ENCODE data around the gene OGFOD1. TPM values are rescaled to one million over a fixed set of nuclear protein-coding genes. Genes with fewer than 3 reads are reported as not detected.

OGFOD1 gene
- 69.8 and 82.3 TPM in 2 replicates for total RNA-seq (2014; rRNA removed; shearing (Covaris generic))

GRCh38 chr16:56450986-56451752, at the start of gene OGFOD1, which contains the start of gene NUDT21:
TSS of gene OGFOD1 (plus strand) at chr16:56451554. CDS start at chr16:56451613, 59 bp downstream.
TSS of gene NUDT21 (minus strand) at chr16:56451332. CDS start at chr16:56451202, 130 bp downstream.
- DNase-seq (ENCODE audit: low spot score): peak; percentile 100
- in situ Hi-C loops (cut with HindIII; ENCODE audit: low sequenced_read_pairs): no loop called here

DNA sequence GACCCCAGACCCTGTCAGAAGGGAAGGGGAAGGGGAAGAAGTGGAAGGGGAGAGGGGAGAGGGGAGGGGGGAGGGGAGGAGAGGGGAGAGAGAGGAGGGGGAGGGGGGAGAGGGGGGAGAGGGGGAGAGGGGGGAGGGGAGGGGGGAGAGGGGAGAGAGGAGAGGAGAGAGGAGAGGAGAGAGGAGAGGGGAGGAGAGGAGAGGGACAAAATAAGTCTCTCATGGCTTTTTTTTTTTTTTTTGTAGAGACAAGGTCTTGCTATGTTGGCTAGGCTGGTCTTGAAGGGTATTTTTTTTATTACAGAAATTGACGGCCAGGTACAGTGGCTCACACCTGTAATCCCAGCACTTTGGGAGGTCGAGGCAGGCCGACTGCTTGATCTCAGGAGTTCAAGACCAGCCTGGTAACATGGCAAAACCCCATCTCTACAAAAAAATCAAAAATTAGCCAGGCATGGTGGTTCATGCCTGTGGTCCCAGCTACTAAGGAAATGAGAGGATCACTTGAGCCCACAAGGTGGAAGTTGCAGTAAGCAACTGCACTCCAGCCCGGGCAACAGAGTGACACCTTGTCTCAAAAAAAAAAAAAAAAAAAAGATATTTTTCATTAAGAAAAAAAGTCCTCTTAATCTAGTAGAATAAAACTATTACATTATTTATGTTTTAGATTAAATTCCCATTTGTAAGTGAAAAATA, 45.2 kb upstream of the OGFOD1 start:
- in situ Hi-C loops (cut with HindIII; ENCODE audit: low sequenced_read_pairs): no loop called here
- DNase-seq (ENCODE audit: low spot score): no peak

DNA sequence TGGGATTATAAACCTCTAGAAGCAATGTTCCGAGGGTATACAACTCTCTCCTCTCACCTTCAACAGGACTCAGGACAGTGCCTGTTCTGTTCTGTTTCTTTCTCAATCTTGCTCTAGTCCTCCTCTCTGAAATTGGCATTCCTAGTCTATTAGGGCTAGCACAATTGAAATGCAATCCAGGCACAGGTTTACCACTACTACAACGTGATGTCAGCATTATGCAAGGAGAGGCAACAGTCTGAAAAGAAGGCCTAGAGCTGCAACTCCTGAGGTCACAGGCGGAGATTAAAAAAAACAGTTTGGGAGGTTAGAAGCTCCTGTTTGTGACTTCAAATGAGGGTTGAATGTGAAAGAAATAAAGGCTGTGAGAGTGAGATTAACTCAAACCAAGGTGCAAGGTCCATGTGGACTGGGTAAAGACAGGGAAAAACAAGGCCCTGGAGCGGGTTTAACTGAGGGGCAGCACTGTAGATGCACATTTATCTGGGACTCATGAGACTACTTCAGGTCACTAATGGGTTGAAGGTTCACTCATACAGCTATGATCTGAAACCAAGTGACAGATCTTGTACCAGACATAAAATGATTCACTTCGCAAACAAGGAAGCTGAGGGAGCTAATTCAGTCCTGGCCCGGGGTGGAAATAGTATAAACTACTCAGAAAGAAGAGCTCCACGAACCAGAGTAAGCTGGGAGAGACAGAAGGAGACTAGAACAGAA, 42.8 kb upstream of the OGFOD1 start:
- DNase-seq (ENCODE audit: low spot score): no peak
- in situ Hi-C loops (cut with HindIII; ENCODE audit: low sequenced_read_pairs): no loop called here

GRCh38 chr16:56409195-56409594, 42.2 kb upstream of the OGFOD1 start:
- no peak for DNase-seq (ENCODE audit: low spot score)
- in situ Hi-C loops (cut with HindIII; ENCODE audit: low sequenced_read_pairs): no loop called here

DNA sequence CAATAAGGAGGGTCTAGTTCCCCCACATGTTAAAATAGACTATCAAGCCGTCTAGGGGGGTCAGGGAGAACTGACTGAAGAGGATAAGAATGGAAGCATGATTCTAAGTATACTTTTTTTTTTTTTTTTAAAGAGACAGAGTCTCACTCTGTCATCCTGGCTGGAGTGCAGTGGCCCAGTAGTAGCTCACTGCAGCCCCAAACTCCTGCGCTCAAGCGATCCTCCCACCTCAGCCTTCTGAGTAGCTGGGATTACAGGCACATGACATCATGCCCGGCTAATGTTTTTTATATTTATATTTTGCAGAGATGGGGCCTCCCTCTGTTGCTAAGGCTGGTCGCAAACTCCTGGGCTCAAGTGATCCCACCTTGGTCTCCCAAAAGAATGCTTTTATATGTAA, 40.2 kb upstream of the OGFOD1 start:
- DNase-seq (ENCODE audit: low spot score): no peak
- in situ Hi-C loops (cut with HindIII; ENCODE audit: low sequenced_read_pairs): no loop called here

GRCh38 chr16:56411624-56412023, 39.7 kb upstream of the OGFOD1 start:
- no peak for DNase-seq (ENCODE audit: low spot score)
- in situ Hi-C loops (cut with HindIII; ENCODE audit: low sequenced_read_pairs): no loop called here

GRCh38 chr16:56413381-56413780, 38.0 kb upstream of the OGFOD1 start:
- no peak for DNase-seq (ENCODE audit: low spot score)
- in situ Hi-C loops (cut with HindIII; ENCODE audit: low sequenced_read_pairs): no loop called here

DNA sequence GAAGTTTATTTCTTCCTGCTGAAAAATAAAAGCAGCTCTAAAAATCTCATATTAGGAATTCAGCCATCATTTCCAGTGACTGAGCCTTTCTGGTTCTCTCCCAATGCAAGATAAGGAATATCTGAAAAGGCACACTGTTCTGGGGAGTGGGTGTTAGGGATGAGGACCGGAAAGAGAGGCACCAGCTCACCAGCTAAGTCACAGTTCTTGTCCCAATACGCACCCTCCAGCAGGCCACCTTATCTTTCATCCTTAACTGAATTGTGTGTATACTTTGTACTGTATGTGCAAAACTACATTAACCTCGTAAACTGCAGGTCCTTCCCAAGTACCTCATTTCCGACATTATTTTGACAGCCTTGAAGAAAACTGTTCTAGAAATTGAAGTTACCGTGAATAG, 37.0 kb upstream of the OGFOD1 start:
- in situ Hi-C loops (cut with HindIII; ENCODE audit: low sequenced_read_pairs): no loop called here
- no peak for DNase-seq (ENCODE audit: low spot score)

DNA sequence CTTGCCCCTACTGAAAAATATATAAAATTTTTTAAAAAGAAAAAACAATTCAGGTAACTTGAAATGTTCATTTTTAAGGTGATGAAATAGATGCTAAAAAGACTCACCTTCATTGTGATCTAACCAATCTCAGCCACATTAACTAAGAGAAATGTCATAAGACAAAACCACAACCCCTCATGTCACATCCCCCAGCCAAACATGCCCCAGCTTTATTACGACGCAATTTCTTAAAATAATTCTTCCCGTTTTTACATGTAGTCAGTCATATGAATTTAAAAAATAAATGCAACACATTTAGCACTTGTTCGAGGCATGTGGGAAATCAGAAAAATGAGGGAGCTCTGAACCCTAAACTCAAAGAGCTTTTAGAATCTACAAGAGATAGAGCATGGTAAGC, 35.5 kb upstream of the OGFOD1 start:
- in situ Hi-C loops (cut with HindIII; ENCODE audit: low sequenced_read_pairs): no loop called here
- no peak for DNase-seq (ENCODE audit: low spot score)

GRCh38 chr16:56417138-56417537, 34.2 kb upstream of the OGFOD1 start:
- no peak for DNase-seq (ENCODE audit: low spot score)
- in situ Hi-C loops (cut with HindIII; ENCODE audit: low sequenced_read_pairs): no loop called here

GRCh38 chr16:56419740-56420548, 31.4 kb upstream of the OGFOD1 start:
- no peak for DNase-seq (ENCODE audit: low spot score)
- in situ Hi-C loops (cut with HindIII; ENCODE audit: low sequenced_read_pairs): no loop called here

- in situ Hi-C loops (cut with HindIII; ENCODE audit: low sequenced_read_pairs): no loop called here
- no peak for DNase-seq (ENCODE audit: low spot score)
These were observed 30.7 kb upstream of the OGFOD1 start for GRCh38 chr16:56420613-56421012.

DNA sequence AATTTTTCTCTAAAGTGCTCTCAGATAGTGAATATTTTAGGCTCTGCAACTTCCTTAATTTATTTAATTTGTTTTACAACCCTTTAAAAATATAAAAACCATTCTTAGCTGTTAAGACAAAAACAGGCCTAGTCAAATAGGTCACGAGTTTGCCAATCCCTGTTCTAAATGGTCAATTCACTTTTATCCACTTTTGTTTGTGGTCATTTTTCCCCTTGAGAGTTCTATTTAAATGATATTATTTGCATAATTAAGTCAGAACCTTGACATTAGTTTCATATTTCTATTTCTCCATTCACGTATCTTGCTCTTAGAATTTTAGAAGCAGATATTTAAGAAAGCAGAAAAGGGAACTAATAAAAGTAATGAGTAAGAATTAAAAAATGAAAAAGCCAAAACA, 30.0 kb upstream of the OGFOD1 start:
- in situ Hi-C loops (cut with HindIII; ENCODE audit: low sequenced_read_pairs): no loop called here
- no peak for DNase-seq (ENCODE audit: low spot score)

GRCh38 chr16:56421976-56422669, 29.2 kb upstream of the OGFOD1 start:
- in situ Hi-C loops (cut with HindIII; ENCODE audit: low sequenced_read_pairs): no loop called here
- no peak for DNase-seq (ENCODE audit: low spot score)

DNA sequence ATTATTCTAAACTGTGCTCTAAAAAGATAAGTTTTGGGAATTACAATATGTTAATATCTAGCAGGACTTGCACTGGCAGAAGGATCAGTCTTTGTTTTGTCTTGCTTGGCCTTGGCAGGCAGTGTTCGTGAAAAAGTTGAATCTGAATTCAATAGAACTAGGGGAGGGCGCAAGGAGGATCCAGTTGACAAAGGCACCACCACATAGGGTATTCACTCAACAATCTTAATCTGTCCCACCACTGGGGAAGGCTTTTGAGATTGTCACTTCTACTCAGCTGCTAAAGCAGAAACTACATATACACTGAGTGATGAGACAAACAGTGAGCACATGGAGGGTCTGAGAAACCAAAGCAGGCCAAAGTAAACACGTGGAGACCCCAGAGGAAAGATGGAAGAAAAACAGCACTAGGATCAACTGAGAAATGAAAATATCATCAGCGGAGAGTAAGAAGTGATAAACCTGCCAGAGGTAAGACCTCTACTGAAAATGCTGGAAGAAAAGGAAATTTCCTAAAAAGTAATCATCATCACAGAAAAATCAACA, 28.4 kb upstream of the OGFOD1 start:
- DNase-seq (ENCODE audit: low spot score): no peak
- in situ Hi-C loops (cut with HindIII; ENCODE audit: low sequenced_read_pairs): no loop called here

- peak; percentile 32 for DNase-seq (ENCODE audit: low spot score)
- in situ Hi-C loops (cut with HindIII; ENCODE audit: low sequenced_read_pairs): no loop called here
These were observed 27.6 kb upstream of the OGFOD1 start for GRCh38 chr16:56423584-56424403.

GRCh38 chr16:56424404-56424764, 27.0 kb upstream of the OGFOD1 start:
- in situ Hi-C loops (cut with HindIII; ENCODE audit: low sequenced_read_pairs): no loop called here

More at GRCh38 chr16:56424404-56424764, 27.0 kb upstream of the OGFOD1 start:
- DNase-seq (ENCODE audit: low spot score): peak; percentile 21

Measured in G401 (cell line).